ENCODE measurements around the gene FREM3.

- no peak for TF ChIP-seq EZH2phosphoT487 (IDR thresholded peaks at IDR 0.05; ENCODE audit: insufficient read depth, low read depth)
- TF ChIP-seq EZH2 (IDR thresholded peaks at IDR 0.05; ENCODE audit: insufficient read depth, poor library complexity, severe bottlenecking): no peak
Measured at GRCh38 chr4:143653031-143653430, 47.4 kb downstream of the FREM3 start.

Measured in GM23248 (cell line).